K562 (cell line): ENCODE results near the gene OPRD1. TPM values are rescaled to one million over a fixed set of nuclear protein-coding genes. Genes with fewer than 3 reads are reported as not detected.

Experiments used
- ATAC-seq: fragments of 200-7000 bp; cut with Tn5 transposase; 3 replicates; pipeline ENCODE4 v1.9.1; 2020; ENCODE audit warnings: moderate library complexity
- BruUV-seq: library from RNA; stranded (reverse); fragments of 400-500 nt; replicated peaks from 2 replicates; lab custom pipeline; 2021; lab: Mats Ljungman, UMichigan
- CTCF ChIA-PET: fragments of 300-600 bp; formaldehyde crosslinking; extraction: SDS; loops from one replicate; lab custom pipeline; 2021; ENCODE audit warnings: low intra/inter-chr PET ratio; lab: Yijun Ruan, JAX
- POLR2A ChIA-PET: fragments of 300-600, 350-650 bp; sonication (Branson Sonifier 250); formaldehyde crosslinking; extraction: SDS; loops from one replicate; lab custom pipeline; 2021; ENCODE audit warnings: antibody characterized with exemption, inconsistent platforms; lab: Yijun Ruan, JAX
- DNase-seq, 4 experiments: peaks; one replicate each; pipeline versions ENCODE4 v3.0.0 to v3.0.0-alpha.2; 2011 to 2018; ENCODE audit warnings: low spot score in 3 of 4, mixed read lengths in 3 of 4; ENCODE audit errors: extremely low read depth in 1 of 4
- FAIRE-seq: peaks from 2 replicates; lab custom pipeline; 2011; peaks lifted over from hg19 to GRCh38; lab: Jason Lieb, UNC
- H2AFZ ChIP-seq: 2 replicates; pipeline ENCODE4 v1.6.0; 2011; ENCODE audit warnings: low read depth, low read length, control low read depth, inconsistent platforms
- H3K27ac ChIP-seq: fragments of 200-600 bp; 3 replicates; pipeline ENCODE4 v1.8.0; 2011; ENCODE audit warnings: low read depth, mild to moderate bottlenecking, control low read depth, inconsistent platforms, low read length, moderate library complexity, mixed read lengths; ENCODE audit errors: extremely low read depth
- H3K27me3 ChIP-seq, 2 experiments: fragments of 300-600 bp in 1 of 2; 2 replicates in 1 of 2; 3 replicates in 1 of 2; pipeline versions ENCODE4 v1.6.0 to v1.8.0; 2011; ENCODE audit warnings: inconsistent platforms in 2 of 2, low read length in 2 of 2, mild to moderate bottlenecking in 1 of 2, mixed read lengths in 1 of 2, moderate library complexity in 1 of 2; ENCODE audit not compliant: control insufficient read depth in 2 of 2, insufficient read depth in 2 of 2
- H3K36me3 ChIP-seq: fragments of 300-600 bp; 3 replicates; pipeline ENCODE4 v1.8.0; 2011; ENCODE audit warnings: mild to moderate bottlenecking, low read length, inconsistent platforms; ENCODE audit not compliant: control insufficient read depth, insufficient read depth
- H3K4me1 ChIP-seq, 2 experiments: fragments of 200-600 bp in 1 of 2; replicated peaks in 1 of 2; 2 replicates in 1 of 2; 3 replicates in 1 of 2; pipeline versions ENCODE4 v1.5.1 to v1.8.0; 2011; ENCODE audit warnings: inconsistent platforms in 2 of 2, low read length in 2 of 2, mild to moderate bottlenecking in 1 of 2, mixed read lengths in 1 of 2, moderate library complexity in 1 of 2; ENCODE audit not compliant: control insufficient read depth in 2 of 2, insufficient read depth in 2 of 2
- H3K4me2 ChIP-seq: 2 replicates; pipeline ENCODE4 v1.6.1; 2011; ENCODE audit warnings: low read length, control low read depth, inconsistent platforms, mixed read lengths; ENCODE audit not compliant: insufficient read depth
- H3K4me3 ChIP-seq: fragments of 200-600 bp; sonication (generic), shearing (Covaris generic); 2 replicates; pipeline ENCODE4 v1.5.1; 2016; ENCODE audit warnings: control low read depth, inconsistent platforms
- H3K79me2 ChIP-seq: fragments of 200-600 bp; 3 replicates; pipeline ENCODE4 v1.8.0; 2011; ENCODE audit warnings: low read length, inconsistent platforms; ENCODE audit not compliant: control insufficient read depth, insufficient read depth
- H3K9ac ChIP-seq, 2 experiments: 2 replicates each; pipeline versions ENCODE4 v1.6.0 to v1.6.1; 2011; ENCODE audit warnings: low read depth in 2 of 2, low read length in 2 of 2, control low read depth in 1 of 2, inconsistent platforms in 1 of 2, mild to moderate bottlenecking in 1 of 2, mixed read lengths in 1 of 2; ENCODE audit not compliant: insufficient read depth in 1 of 2
- H3K9me1 ChIP-seq: one replicate; pipeline ENCODE4 v1.6.0; 2011; ENCODE audit warnings: inconsistent platforms, mild to moderate bottlenecking, low read length, moderate library complexity; ENCODE audit not compliant: control insufficient read depth, insufficient read depth
- H3K9me3 ChIP-seq: replicated peaks from 2 replicates; pipeline ENCODE4 v1.5.1; 2011; ENCODE audit warnings: low read depth, low read length, inconsistent platforms; ENCODE audit not compliant: control insufficient read depth, insufficient read depth
- H4K20me1 ChIP-seq: replicated peaks from 2 replicates; pipeline ENCODE4 v1.6.1; 2011; ENCODE audit warnings: low read length, inconsistent platforms, mixed read lengths; ENCODE audit not compliant: control insufficient read depth, insufficient read depth
- ADNP ChIP-seq: fragments of 200-800 bp; sonication (Bioruptor generic); IDR thresholded peaks from 2 replicates; pipeline ENCODE4 v1.6.1; 2016; ENCODE audit warnings: missing genetic modification characterization, missing compliant biosample characterization
- BCOR ChIP-seq: fragments of 450-650 bp; IDR thresholded peaks from 2 replicates; pipeline ENCODE4 v1.6.1; 2016
- CHCHD3 ChIP-seq: fragments of 250-450 bp; sonication (Bioruptor Pico); IDR thresholded peaks from 2 replicates; pipeline ENCODE4 v2.1.2; 2022; ENCODE audit warnings: mild to moderate bottlenecking
- EHMT2 ChIP-seq: fragments of 450-650 bp; IDR thresholded peaks from 2 replicates; pipeline ENCODE4 v1.6.1; 2018; ENCODE audit warnings: antibody characterized with exemption
- ESRRA ChIP-seq: fragments of 450-650 bp; IDR thresholded peaks from 2 replicates; pipeline ENCODE4 v1.6.1; 2014; ENCODE audit warnings: low read depth, mild to moderate bottlenecking, moderate library complexity, borderline replicate concordance
- EWSR1 ChIP-seq: fragments of 450-650 bp; IDR thresholded peaks from 2 replicates; pipeline ENCODE4 v1.6.1; 2018; ENCODE audit warnings: borderline replicate concordance, mild to moderate bottlenecking, low read depth, moderate library complexity; ENCODE audit not compliant: partially characterized antibody
- MYNN ChIP-seq, 2 experiments: sonication (generic); formaldehyde crosslinking in 1 of 2; IDR thresholded peaks; 2 replicates each; pipeline versions ENCODE4 v1.5.0 to v1.6.1; 2016 to 2020; ENCODE audit warnings: antibody characterized with exemption in 1 of 2, missing genetic modification reagents in 1 of 2
- NCOR1 ChIP-seq: fragments of 450-650 bp; IDR thresholded peaks from 2 replicates; pipeline ENCODE4 v1.6.1; 2016; ENCODE audit warnings: mild to moderate bottlenecking, moderate library complexity
- NR2C1 ChIP-seq, 2 experiments: fragments of 450-650 bp; IDR thresholded peaks; 2 replicates each; pipeline ENCODE4 v1.6.1; 2017; ENCODE audit warnings: mild to moderate bottlenecking in 2 of 2, antibody characterized with exemption in 1 of 2, inconsistent platforms in 1 of 2, missing compliant biosample characterization in 1 of 2, missing genetic modification characterization in 1 of 2
- NUFIP1 ChIP-seq: fragments of 450-650 bp; IDR thresholded peaks from 2 replicates; pipeline ENCODE4 v1.6.1; 2018; ENCODE audit not compliant: partially characterized antibody
- PRPF4 ChIP-seq: fragments of 200-400 bp; formaldehyde crosslinking; IDR thresholded peaks from one replicate; pipeline ENCODE4 v1.6.1; 2017; ENCODE audit warnings: low read length, low read depth, mild to moderate bottlenecking; ENCODE audit not compliant: insufficient read depth, poor library complexity, severe bottlenecking
- RBM15 ChIP-seq: fragments of 200-400 bp; formaldehyde crosslinking; IDR thresholded peaks from 2 replicates; pipeline ENCODE4 v1.6.1; 2018; ENCODE audit warnings: mild to moderate bottlenecking, low read length, moderate library complexity; ENCODE audit not compliant: insufficient read depth
- RBM25 ChIP-seq: fragments of 200-400 bp; formaldehyde crosslinking; IDR thresholded peaks from 2 replicates; pipeline ENCODE4 v1.6.1; 2018; ENCODE audit warnings: low read length, low read depth, moderate library complexity; ENCODE audit not compliant: severe bottlenecking
- RBM34 ChIP-seq: fragments of 200-400 bp; formaldehyde crosslinking; IDR thresholded peaks from 2 replicates; pipeline ENCODE4 v1.6.1; 2018; ENCODE audit warnings: low read length, borderline replicate concordance; ENCODE audit not compliant: insufficient read depth
- RBM39 ChIP-seq: fragments of 200-400 bp; formaldehyde crosslinking; optimal IDR thresholded peaks from 2 replicates; pipeline ENCODE3; 2018; ENCODE audit warnings: low read depth, low read length
- RNF2 ChIP-seq: sonication (generic); IDR thresholded peaks from 2 replicates; pipeline ENCODE4 v1.6.1; 2016
- SAFB2 ChIP-seq: fragments of 200-400 bp; formaldehyde crosslinking; IDR thresholded peaks from 2 replicates; pipeline ENCODE4 v1.6.1; 2018; ENCODE audit warnings: borderline replicate concordance, low read length, low read depth, moderate library complexity; ENCODE audit not compliant: severe bottlenecking
- SMAD4 ChIP-seq: fragments of 250-450 bp; sonication (Bioruptor Pico); conservative IDR thresholded peaks from 2 replicates; pipeline ENCODE4 v1.8.0; 2021; ENCODE audit warnings: inconsistent platforms, mild to moderate bottlenecking, moderate library complexity
- STAG1 ChIP-seq: sonication (generic); formaldehyde crosslinking; IDR thresholded peaks from 2 replicates; pipeline ENCODE4 v1.5.0; 2020; ENCODE audit warnings: missing genetic modification reagents, borderline replicate concordance
- STAT5A ChIP-seq: IDR thresholded peaks from 2 replicates; pipeline ENCODE4 v1.6.1; 2012; ENCODE audit warnings: low read length, inconsistent platforms, borderline replicate concordance
- TFAM ChIP-seq: fragments of 250-450 bp; sonication (Bioruptor Pico); conservative IDR thresholded peaks from 2 replicates; pipeline ENCODE4 v1.5.0; 2021; ENCODE audit warnings: mild to moderate bottlenecking, moderate library complexity
- ZNF133 ChIP-seq: fragments of 250-450 bp; sonication (Bioruptor Pico); IDR thresholded peaks from 2 replicates; pipeline ENCODE4 v1.4.0; 2020; ENCODE audit warnings: mild to moderate bottlenecking
- ZNF311 ChIP-seq: fragments of 250-450 bp; sonication (Bioruptor Pico); IDR thresholded peaks from 2 replicates; pipeline ENCODE4 v1.4.0; 2020; ENCODE audit warnings: mild to moderate bottlenecking, moderate library complexity
- ZNF778 ChIP-seq: fragments of 450-650 bp; formaldehyde crosslinking; IDR thresholded peaks from 2 replicates; pipeline ENCODE4 v1.4.0; 2020; ENCODE audit warnings: mild to moderate bottlenecking, moderate library complexity
- WGBS: fragments of 100-300 bp; shearing (Covaris generic); methylation state at CpG from one replicate; pipeline ENCODE4 v1.1.6; 2016; ENCODE audit warnings: low coverage, mixed read lengths; ENCODE audit not compliant: insufficient coverage; ENCODE audit errors: missing lambda C conversion rate; 5-methylcytosine and 5-hydroxymethylcytosine counted together
- in situ Hi-C: fragments of 300-500 bp; cut with MboI; formaldehyde crosslinking; loops from 4 replicates; pipeline ENCODE4 v1.15.0; 2018; ENCODE audit warnings: inconsistent platforms, mixed read lengths
- intact Hi-C: fragments of 100-400 bp; cut with micrococcal nuclease; formaldehyde crosslinking; loops from 2 replicates; pipeline ENCODE4 v1.14.2; 2022
- polyA plus RNA-seq, 8 experiments: library from polyadenylated mRNA; depleted of rRNA in 4 of 8; stranded (reverse) in 5 of 8; unstranded in 3 of 8; fragments of >200 nt; fragmentation: Nextera tagmentation in 2 of 8; fragmentation: Illumina TruSeq in 1 of 8; extraction: Ambion mirVana in 2 of 8; extraction: Trizol in 1 of 8; gene quantifications; 2 replicates each; pipeline versions ENCODE4 v1.2.1 to v1.2.3, GENCODE V29; 2011 to 2014; ENCODE audit warnings: inconsistent platforms in 1 of 8, missing spikeins in 1 of 8
- total RNA-seq, 7 experiments: library from RNA; depleted of rRNA in 6 of 7; stranded (reverse); fragments of >200 nt in 6 of 7; fragmentation: Illumina TruSeq in 2 of 7; extraction: Trizol in 2 of 7; gene quantifications; 2 replicates each; pipeline versions ENCODE4 v1.2.1 to v1.2.3, GENCODE V29; 2011 to 2021; ENCODE audit warnings: low replicate concordance in 1 of 7

OPRD1 gene
- total and polyA plus RNA-seq, 9 of the 15 experiments (the other 6 are each of a cell fraction or from before 2014, with no cell fraction given): under 0.01 to 0.03 (median under 0.01) TPM; not detected in 6

- no peaks in the 10 kb centered on the region for H3K9me3 ChIP-seq
- H2AFZ ChIP-seq: no peak overlapping the region
- peak overlapping the region in 1 of 2 experiments; percentile 50; a peak in 1 of 4 replicates for H3K9ac ChIP-seq
- H3K36me3 ChIP-seq: peaks cover 86% of the 10 kb centered on the region
- no peak for FAIRE-seq
- WGBS: 89% methylated on average over 4 of the region's 4 CpGs
- BruUV-seq: no TSS peak
- intact Hi-C loops (no loop called here), in situ Hi-C loops (no loop called here)
- no peak overlapping the region; the same call in 2 of the 3 replicates for H3K27ac ChIP-seq
- POLR2A ChIA-PET: interaction anchor here (0.8 to 1.2 kb wide), 3 partner anchors 11 to 136 kb away, joined by 3 to 4 read pairs (median 3); no protein-coding TSS in a partner anchor
- ATAC-seq: no peak
- H3K4me1 ChIP-seq: peaks cover 32 to 37% of the 10 kb centered on the region in 2 experiments
- peaks cover 47% of the 10 kb centered on the region for H4K20me1 ChIP-seq
- no peak for DNase-seq
- no peaks in the 10 kb centered on the region for H3K27me3 ChIP-seq
- H3K4me3 ChIP-seq: no peak overlapping the region
- peaks cover 95% of the 10 kb centered on the region for H3K79me2 ChIP-seq
- peaks cover 13% of the 10 kb centered on the region for H3K9me1 ChIP-seq
- no peak overlapping the region for H3K4me2 ChIP-seq
- CTCF ChIA-PET: no interaction called here
- TF ChIP-seq ZNF133 (CRISPR knock-in tag): no peak
- no peak for TF ChIP-seq NR2C1 (IDR thresholded peaks at IDR 0.05)
- TF ChIP-seq NR2C1 (tag; IDR thresholded peaks at IDR 0.05): no peak
- no peak for TF ChIP-seq STAG1 (CRISPR knock-in tag)
- peak; percentile 76 for TF ChIP-seq BCOR
- TF ChIP-seq MYNN (IDR thresholded peaks at IDR 0.05): no peak
- TF ChIP-seq MYNN (CRISPR knock-in tag; IDR thresholded peaks at IDR 0.05): no peak
- no peak for TF ChIP-seq ZNF778 (CRISPR knock-in tag)
- TF ChIP-seq RNF2: no peak
- peak; percentile 93 for TF ChIP-seq RBM25
- TF ChIP-seq CHCHD3 (CRISPR knock-in tag): no peak
- TF ChIP-seq RBM15: no peak
- TF ChIP-seq RBM39: no peak
- TF ChIP-seq PRPF4: no peak
- TF ChIP-seq ADNP (tag): 0 out of 2 replicates have a peak, but pooled peaks have one; percentile 68
- no peak for TF ChIP-seq EHMT2
- no peak for TF ChIP-seq TFAM
- no peak for TF ChIP-seq ZNF311 (CRISPR knock-in tag)
- TF ChIP-seq STAT5A: no peak
- no peak for TF ChIP-seq EWSR1
- no peak for TF ChIP-seq RBM34
- no peak for TF ChIP-seq SMAD4
- no peak for TF ChIP-seq NUFIP1
- TF ChIP-seq NCOR1: no peak
- no peak for TF ChIP-seq SAFB2
- TF ChIP-seq ESRRA: peak; percentile 94
Observed at GRCh38 chr1:28895896-28896608, 84.1 kb downstream of the OPRD1 start.
